Mammary epithelial cell (primary cell): ENCODE data around the gene STARD13.

Source experiments
- CTCF ChIP-seq, 2 donors: IDR thresholded peaks in 1 of 2; conservative IDR thresholded peaks in 1 of 2; 2 replicates each; pipeline ENCODE4 v1.5.1; 2011 to 2012; ENCODE audit warnings: inconsistent platforms in 2 of 2, low read length in 2 of 2, mild to moderate bottlenecking in 2 of 2, control low read depth in 1 of 2, low read depth in 1 of 2; ENCODE audit not compliant: insufficient read depth in 1 of 2; ENCODE audit errors: extremely low read depth in 1 of 2
- EZH2 ChIP-seq: IDR thresholded peaks from 2 replicates; pipeline ENCODE4 v1.6.1; 2012; ENCODE audit warnings: low read length, inconsistent platforms, borderline replicate concordance

GRCh38 chr13:33185853-33186252 lies 99.7 kb downstream of the STARD13 start:
- TF ChIP-seq CTCF (conservative IDR thresholded peaks at IDR 0.05 in 1 of 2, IDR thresholded peaks at IDR 0.05 in 1 of 2; ENCODE audit: extremely low read depth in 1 of 2, insufficient read depth in 1 of 2, low read depth in 1 of 2, low read length in 2 of 2) (no peak), EZH2 (no peak)
